C4-2B (cell line): Measurements from ENCODE around the gene ZP2.

Experiments
- ZFX ChIP-seq: fragments of 450-650 bp; IDR thresholded peaks from 2 replicates; pipeline ENCODE4 v1.6.1; 2017
- TF ChIP-seq, protein P1 (sequence below): fragments of 450-650 bp; conservative IDR thresholded peaks from 2 replicates; pipeline ENCODE4 v1.5.1; 2017; ENCODE audit warnings: mild to moderate bottlenecking

DNA sequence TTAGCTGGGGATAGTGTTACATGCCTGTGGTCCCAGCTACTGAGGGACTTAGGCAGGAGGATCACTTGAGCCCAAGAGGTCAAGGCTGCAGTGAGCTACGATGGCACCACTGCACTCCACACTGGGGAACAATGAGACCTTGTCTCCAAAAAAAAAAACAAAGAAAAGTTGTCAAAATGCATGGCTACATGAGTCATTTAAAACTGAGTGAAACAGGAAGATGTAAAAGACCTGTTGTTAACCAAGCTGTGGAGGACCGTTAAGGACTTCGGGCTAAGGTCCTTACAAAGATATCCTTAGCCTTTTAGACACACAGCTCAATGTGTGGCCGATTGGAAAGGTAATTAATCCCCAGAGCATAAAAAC, 25.1 kb downstream of the ZP2 start:
- TF ChIP-seq, protein P1, sequence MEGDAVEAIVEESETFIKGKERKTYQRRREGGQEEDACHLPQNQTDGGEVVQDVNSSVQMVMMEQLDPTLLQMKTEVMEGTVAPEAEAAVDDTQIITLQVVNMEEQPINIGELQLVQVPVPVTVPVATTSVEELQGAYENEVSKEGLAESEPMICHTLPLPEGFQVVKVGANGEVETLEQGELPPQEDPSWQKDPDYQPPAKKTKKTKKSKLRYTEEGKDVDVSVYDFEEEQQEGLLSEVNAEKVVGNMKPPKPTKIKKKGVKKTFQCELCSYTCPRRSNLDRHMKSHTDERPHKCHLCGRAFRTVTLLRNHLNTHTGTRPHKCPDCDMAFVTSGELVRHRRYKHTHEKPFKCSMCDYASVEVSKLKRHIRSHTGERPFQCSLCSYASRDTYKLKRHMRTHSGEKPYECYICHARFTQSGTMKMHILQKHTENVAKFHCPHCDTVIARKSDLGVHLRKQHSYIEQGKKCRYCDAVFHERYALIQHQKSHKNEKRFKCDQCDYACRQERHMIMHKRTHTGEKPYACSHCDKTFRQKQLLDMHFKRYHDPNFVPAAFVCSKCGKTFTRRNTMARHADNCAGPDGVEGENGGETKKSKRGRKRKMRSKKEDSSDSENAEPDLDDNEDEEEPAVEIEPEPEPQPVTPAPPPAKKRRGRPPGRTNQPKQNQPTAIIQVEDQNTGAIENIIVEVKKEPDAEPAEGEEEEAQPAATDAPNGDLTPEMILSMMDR: no peak
- no peak for TF ChIP-seq ZFX
